ENCODE data around the gene MEIOC.
"Not testable (repeated sequence)": the region's sequence is repeated elsewhere in the genome, so short reads cannot be mapped to it uniquely, and the experiment has no call there.

Gene MEIOC

DNA sequence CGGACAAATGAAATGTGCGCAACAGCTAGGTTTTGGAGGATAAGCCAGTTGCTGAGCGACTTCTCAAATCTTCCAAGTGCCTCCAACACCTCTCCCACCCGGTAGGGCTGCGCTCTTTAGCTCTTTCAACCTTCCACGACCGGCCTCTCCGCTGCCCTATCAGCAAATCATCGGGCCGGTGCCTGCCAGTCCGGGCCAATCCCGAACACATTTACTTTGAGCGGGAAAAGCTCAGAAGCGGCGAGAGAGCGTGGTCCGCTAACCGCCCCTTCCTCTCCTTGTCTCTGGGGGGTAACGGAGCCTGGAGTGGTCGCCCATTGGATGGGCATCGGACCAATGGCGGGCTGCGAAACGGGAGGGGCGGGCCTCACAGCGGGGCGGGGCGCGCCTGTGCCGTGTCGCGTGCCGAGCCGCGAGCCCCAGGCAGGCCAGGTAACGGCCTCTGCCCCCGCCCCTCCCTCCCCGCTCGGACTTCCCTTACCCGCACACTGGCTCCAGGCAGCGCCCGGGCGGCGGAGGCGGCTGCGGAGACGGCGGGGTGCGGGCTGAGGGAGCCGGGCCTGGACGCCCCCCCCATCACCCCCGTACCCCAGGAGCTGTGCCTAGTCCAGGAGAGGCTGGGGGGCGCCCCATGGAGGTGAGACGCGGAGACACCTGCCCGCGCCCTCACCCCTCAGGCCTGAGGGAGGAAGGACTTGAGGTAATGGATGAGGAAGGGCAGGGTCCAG lies at the start of gene MEIOC:
Gene MEIOC, plus strand, starts transcription at position 486 of the 728 bp plus-strand sequence. Its CDS starts 146 bp downstream, at position 632.
- DNase-seq: no peak

DNA sequence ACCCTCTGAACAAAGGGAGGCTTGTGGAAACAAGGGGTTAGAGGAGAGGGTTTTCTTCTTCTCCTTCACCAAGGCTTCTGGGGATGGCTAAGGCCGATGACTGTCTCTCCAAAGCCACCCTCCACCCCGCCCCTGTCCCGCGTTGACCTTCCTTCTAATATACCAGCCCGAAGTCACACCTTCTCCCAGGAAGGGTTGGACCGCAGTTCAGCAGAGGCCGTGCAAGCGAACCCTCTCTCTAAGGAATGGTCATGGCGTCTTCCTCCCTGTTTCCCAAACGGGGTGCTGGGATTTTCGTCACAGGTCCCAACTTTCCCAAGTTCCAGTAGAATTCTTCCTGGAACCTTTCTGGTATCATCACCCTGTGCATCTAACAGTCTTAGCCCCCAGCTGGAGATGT lies 49.6 kb upstream of the MEIOC start:
- no peak for DNase-seq

DNA sequence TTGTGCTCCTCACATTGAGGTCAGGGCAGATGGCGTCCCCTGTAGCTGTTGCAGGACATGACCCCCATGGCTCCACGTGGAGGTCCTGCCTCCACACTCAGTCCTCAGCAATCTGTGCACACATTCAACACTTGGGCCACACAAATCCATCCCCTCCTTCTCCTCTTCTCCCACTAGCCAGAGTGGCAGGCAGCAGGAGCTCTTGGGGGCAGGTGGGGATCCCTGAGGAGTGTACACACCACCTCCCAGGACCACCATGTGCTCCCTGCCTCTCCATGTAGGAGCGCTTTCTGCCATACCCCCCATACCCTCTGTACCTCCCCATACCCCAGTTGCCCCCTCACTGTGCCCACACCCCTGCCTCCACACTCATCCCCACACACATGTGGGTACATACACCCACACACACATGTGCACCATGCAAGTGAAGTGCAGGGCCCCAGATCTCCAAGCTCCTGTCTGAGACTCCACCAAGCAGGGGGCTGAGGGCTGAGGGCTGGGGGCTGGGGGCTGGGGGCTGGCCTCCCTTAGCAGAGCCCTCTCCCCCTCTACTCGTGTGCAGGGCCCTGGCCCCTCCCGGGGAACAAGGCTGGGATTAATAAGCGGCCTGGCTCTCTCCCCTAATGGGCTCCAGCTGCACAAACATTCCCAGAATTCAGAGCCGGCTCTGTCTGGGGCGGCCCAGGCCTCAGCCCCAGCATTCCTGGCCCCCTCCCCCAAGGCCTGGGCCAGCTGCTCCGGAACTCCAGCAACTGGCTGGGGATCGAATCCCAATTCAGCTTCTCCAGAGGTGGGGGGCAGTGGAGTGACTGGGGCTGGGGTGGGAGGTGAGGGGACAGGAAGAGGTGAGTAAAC lies 48.2 kb upstream of the MEIOC start:
- DNase-seq: no peak

DNA sequence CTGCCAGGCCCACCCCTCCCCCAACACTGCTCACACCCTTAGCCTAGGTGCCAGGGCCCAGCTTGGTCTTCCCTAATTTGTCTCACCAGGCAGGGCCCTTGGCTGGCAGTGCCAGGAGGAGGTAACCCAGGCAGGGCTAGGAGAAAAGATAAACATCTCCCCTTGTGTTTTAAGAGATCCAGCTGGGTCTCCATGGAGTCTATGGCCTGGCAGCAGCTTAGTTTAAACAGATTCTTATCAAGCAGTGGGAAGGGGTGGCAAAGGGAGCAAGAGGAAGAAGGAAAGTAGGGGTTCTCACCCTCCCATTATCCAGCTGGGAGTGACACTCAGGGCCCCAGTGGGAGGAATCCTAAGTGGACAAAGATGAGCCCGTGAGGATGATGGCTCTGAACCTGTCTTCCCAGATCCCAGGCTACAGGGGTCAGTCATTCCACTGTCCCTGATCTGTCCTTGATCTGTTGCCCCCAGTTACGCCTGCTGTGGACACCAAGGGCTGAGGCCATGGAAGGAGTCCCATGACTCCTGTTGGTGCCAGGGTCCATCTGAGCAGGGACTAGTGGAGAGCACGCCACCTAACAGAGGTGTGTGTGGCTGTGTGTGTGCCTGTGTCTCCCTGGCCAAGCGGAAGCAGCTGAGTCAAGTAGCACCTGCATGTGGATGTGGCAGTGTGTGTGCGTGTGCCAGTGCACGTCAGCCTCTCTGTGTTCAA lies 47.4 kb upstream of the MEIOC start:
- no peak for DNase-seq

DNA sequence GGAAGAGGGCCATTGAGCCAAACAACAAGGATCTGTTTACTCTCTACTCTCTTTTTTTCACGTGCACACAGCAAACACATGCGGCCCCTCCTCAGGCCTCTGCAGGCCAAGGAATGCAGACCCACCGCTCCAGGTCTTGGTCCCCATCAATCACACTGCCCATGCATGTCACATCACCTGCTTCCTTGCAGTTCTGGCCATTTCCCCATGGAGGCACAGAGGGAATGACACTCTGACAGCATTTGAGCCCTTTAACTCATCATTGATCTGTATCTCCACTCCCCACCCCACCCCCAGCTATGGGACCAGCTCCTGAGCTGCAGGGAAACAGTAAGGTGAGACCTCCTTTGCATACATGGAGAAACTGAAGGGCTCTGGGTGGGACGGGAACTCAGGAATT lies 45.9 kb upstream of the MEIOC start:
- no peak for DNase-seq

DNA sequence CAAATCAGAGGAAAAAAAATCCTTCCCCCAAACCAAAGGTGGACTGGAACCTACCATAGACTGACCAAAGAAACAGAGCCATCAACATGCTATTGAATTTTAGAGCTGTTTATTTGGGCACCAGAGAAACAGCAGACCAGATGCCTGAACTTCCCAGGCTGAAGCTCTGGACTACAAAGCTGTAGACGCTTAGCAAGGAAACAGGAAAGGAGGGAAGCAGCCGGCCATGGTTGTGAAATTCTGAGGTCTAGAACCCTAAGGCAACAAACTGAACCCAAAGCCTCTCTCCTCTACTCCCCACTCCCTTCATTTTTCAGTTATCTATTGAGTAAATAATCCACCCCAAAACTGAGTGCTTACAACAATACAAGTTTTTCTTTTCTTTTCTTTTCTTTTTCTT lies 45.4 kb upstream of the MEIOC start:
- no peak for DNase-seq

DNA sequence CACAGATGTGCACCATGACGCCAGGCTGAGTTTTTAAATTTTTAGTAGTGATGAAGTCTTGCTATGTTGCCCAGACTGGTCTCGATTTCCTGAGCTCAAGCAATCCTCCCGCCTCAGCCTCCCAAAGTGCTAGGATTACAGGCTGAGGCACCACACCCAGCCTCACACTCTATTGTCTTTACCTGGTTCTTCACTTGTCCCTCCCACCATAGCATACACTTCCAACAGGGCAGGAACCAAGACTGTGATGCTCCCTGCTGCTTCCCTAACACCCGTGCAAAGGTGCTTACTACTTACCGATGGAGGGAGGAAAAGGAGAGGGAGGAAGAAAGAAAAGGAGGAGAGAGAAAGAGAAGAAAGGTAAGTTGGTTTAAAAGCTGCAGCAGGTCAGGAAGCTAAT lies 41.4 kb upstream of the MEIOC start:
- no peak for DNase-seq

DNA sequence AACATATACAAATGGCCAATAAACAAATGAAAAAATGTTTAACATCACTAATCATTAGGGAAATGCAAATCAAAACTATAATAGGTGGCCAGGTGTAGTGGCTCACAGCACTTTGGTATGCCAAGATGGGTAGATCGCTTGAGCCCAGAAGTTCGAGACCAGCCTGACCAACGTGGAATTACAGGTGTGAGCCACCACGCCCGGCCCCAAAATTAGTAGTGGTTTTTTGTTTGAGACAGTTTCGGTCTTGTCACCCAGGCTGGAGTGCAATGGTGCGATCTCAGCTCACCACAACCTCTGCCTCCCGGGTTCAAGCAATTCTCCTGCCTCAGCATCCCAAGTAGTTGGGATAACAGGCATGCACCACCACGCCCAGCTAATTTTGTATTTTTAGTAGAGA lies 37.6 kb upstream of the MEIOC start:
- not testable (repeated sequence) for DNase-seq

DNA sequence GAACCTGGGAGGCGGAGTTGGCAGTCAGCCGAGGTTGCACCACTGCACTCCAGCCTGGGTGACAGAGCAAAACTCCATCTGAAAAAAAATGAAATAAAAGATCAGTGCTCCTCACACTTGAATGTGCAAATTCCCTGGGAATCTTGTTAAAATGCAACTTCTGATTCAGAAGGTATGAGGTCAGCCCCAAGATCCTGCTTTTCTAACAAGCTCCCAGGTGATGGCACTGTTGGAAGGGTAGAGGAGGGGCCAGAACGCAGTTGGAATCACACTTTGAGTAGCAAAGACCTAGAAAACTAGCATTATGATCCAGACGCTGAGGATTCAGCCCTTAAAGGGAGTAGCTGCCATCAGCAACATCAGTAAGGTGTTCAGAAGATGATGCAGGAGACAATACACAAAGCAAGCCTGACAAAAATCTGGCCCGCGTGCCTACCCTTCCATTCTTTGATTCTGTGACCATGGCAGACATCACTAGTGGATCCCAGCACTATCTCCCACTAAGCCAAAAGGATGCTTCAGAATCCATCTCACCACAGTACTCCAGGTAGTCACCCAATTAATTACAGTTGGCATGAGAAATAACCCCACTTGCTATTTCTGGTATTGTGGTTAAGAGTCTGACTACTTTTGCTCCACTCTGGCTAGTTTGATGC lies 33.1 kb upstream of the MEIOC start:
- no peak for DNase-seq

DNA sequence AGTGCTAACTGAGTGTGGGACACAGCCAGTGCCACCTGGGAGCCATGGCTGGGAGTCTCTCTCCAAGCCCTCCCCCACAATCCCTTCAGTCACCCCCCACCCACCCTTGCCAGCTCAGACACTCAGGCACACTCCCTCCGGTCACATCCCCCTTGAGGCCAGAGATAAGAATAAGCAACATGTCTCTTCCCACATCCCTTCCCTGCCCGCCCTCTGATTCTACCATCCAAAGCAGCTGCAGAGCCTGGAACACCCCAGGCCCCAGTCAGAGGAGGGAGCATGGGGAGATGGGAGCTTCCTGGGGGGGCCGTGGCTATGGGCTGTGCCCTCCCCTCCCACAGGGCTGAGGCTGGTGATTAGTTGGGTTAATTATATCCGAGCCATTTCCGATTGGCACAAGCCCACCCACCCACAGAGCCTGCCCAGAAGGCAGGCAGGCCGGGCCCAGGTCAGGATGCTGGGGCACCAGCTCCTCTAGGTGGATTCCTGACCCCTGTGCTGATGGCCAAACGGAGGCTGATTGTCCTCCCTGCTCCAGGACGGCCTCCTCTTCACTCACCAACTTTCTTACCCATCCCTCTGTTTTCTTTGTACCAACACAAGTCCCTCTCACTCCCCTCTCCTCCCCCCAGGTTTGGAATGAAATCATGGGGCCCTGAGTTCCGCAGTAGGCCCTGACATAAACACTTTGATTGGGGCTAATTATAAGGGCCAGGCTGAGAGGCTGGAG lies 28.6 kb upstream of the MEIOC start:
- DNase-seq: no peak

DNA sequence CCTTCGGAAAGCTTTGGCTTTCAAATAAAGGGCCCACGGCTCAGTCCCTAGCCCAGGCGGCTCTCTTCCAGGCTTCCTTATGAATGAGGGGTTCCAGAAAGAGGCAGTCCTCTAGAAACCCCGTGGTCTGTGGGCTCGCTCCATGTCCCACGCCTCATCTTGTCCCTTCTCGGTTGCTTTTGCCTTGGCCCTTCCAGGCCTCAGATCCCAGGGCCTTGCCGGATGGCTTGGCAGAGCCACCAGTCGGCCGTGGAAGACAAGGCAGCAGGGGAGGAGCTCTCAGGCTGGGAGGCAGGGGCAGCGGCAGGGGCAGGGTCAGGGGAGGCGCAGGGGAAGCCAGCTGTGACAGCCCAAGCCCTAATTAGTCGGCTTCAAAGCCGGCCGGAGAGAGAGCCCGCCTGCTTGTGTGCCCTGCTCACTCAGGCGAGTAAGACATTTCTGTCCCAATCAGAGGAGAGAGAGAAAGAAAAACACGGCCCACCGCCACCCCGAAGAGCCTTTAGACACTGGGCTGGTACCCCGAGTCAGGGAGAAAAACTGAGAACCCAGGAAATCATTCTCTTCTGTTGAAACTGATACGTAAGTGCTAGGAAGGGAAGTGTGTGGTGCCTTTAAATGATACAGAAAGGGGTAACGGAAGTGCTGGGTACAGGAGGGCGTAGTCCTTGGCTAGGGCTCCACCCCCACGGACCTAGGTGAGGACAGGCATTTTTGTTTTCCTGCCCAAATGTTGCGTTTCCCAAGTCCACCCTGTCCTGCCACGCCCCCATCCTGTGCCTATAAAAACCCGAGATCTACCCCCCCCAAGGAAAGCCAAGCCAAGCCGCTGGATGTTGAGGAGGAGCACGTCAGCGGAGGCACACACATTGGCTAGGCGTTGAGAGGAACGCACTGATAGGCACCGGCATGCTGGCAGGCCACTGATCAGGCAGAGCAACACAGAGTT lies 27.8 kb upstream of the MEIOC start:
- DNase-seq: peak; percentile 30

DNA sequence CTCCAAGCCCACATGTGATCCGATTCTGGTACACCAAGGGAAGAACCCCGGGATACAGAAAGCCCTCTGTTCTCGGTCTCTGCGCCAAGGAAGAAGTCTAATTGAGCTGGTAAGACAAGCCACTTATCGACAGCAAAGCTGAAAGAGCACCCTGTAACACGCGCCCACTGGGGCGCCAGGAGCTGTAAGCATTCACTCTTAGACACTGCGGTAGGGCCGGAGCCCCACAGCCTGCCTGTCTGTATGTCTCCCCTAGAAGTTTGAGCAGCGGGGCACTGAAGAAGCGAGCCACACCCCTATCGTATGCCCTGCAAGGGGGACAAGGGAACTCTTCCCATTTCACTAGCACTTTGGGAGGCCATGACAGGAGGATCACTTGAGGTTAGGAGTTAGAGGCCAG lies 27.0 kb upstream of the MEIOC start:
- DNase-seq: no peak

DNA sequence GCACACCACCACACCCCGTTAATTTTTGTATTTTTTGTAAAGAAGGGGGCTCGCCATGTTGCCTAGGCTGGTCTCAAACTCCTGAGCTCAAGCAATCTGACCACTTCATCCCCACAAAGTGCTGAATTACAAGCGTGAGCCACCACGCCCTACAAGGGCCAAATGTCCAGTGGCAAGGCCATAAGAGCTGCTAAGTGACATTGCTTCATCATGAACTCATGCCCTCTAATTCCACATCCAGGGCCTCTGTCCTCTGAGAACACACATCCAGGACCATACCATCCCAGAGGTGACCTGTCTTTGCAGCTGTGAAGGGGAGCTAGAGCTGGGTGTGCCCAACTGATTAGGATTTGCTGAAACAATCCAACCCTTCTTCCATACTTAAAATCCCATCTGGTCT lies 25.6 kb upstream of the MEIOC start:
- no peak for DNase-seq

DNA sequence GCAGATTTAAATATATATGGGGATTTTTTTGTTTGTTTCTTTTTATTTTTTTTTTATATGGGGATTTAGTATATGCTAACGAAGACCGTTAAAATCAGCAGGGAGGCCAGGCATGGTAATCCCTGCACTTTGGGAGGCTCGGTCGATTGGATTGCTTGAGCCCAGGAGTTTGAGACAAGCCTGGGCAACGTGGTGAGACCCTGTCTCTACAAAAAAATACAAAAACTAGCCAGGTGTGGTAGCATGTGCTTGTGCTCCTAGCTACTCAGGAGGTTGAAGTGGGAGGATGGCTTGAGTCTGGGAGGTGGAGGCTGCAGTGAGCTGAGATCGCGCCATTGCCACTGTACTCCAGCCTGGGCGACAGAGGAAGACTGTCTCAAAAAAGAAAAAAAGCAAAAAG lies 22.3 kb upstream of the MEIOC start:
- DNase-seq: no peak

DNA sequence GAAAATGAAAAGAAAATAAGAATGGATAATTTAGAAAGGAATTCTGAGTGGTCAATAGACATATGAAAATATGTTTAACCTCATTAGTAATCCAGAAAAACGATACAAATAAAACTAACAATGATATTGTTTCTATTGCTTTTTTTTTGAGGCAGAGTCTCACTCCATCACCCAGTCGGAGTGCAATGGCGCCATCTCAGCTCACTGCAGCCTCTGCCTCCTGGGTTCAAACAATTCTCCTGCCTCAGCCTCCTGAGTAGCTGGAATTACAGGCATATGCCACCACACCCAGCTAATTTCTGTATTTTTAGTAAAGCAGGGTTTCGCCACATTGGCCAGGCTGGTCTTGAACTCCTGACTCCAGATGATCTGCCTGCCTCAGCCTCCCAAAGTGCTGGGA lies 21.9 kb upstream of the MEIOC start:
- not testable (repeated sequence) for DNase-seq

DNA sequence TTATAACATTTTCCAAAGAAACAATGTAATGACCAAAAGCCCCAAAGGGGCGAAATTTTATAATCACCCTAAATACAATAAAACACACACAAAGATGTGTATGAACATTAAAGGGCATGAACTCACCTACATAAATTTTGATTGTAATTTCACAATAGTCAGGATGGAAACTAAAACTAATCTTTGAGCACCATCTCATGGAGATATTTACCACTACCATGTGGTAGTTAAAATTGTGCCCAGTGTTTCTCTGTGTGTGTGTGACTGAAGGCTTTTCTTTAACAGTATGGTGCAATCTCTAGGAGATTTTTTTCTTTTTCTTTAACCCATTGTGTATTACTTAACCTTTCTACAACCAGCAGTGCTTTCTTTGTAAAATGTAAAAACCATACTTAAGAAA lies 19.7 kb upstream of the MEIOC start:
- DNase-seq: no peak

DNA sequence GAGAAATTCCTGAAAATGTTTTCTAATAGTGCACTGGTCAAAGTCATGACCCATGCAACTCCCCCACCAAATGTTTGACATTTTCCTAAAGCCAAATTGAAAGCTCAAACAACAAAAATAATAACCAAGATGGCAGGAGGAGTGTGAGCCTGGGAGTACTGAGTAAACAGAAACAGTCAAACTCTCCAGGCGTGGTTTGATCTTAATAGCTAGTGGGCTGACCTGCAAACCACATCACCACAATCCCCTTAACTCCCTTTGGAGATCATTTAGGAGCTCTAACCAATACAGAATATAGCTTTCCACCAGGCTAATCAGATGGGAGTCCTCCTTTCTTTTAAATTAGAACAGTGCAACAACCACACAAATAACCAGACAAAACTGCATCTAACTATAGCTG lies 19.2 kb upstream of the MEIOC start:
- DNase-seq: no peak

DNA sequence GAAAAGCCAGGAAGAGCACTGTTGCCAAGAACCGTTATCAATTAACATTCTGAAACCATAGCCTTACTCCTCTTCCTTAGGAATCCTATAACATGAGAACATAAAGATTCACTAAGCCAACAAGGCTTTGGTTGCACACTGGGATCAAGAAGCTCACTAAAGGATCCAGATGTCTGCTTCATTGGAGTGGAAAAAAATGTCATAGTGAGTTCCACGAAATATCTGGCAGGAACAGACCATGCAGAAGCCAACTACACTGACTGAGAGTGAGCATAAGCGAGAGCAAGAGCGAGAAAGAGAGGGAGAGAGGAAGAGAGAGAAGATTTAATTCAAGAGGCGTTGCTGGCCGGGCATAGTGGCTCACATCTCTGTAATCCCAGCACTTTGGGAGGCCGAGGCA lies 13.4 kb upstream of the MEIOC start:
- DNase-seq: no peak

DNA sequence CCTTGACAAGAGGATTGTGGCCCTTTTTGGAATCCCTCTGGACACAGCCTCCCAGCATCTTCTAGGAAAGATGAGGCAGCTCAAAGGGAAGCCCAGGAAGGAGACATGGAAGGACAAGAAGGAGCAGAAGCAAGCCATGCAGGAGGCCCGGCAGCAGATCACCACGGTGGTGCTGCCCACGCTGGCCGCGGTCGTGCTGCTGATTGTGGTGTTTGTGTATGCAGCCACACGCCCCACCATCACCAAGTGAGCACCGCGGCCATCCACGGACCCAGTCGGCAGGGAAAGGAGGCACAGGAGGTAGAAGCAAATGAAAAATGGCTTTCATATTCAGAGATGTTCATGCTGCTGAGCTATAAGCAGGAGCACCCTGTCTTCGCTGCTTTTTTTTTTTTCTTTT lies 10.9 kb upstream of the MEIOC start:
- DNase-seq: no peak

DNA sequence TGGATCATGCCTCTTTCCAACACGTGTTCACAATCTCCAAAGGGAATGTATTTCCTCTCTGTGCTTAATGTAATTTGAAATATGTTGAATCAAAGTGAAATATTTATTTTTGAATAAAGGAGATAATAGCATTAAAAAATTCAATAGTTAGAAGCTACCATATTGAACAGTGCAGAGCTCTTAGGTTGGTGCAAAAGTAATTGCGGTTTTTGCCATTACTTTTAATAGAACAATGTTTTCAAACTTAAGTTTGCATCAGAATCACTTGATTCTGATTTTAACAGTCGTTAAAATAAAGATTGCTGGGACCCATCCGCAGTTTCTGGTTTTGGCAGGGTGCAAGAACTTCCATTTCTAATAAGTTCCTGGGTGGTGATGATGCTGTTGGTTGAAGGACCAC lies 10.0 kb upstream of the MEIOC start:
- no peak for DNase-seq

DNA sequence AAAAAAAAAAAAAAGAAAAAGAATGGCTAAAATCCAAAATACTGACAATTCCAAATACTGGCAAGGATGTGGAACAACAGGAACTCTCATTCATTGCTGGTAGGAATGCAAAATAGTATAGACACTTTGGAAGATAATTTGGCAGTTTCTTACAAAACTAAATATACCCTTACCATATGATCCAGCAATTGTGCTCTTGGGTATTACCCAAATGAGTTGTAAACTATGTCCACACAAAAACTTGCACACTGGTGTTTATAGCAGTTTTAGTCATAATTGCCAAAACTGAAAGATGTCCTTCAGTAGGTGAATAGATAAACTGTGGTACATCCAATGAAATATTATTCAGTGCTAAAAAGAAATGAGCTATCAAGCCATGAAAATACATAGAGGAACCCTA lies 8.5 kb upstream of the MEIOC start:
- DNase-seq: no peak
